Suprapubic skin (tissue), 4 donors: ENCODE results near the gene PDE3B. TPM values are rescaled to one million over a fixed set of nuclear protein-coding genes. Genes with fewer than 3 reads are reported as not detected.
"Not testable (repeated sequence)": the region's sequence is repeated elsewhere in the genome, so short reads cannot be mapped to it uniquely, and the experiment has no call there.

ENCODE experiments used
- DNase-seq, 2 donors: peaks; one replicate each; pipeline ENCODE4 v3.0.0-alpha.2; 2019; ENCODE audit warnings: low spot score in 2 of 2
- H3K27ac ChIP-seq: fragments of 200-600 bp; sonication (generic); one replicate; pipeline ENCODE4 v1.5.1; 2019
- H3K27me3 ChIP-seq: fragments of 200-600 bp; sonication (generic); one replicate; pipeline ENCODE4 v1.5.1; 2019
- H3K36me3 ChIP-seq: fragments of 200-600 bp; sonication (generic); one replicate; pipeline ENCODE4 v1.5.1; 2019
- H3K4me1 ChIP-seq: fragments of 200-600 bp; sonication (generic); one replicate; pipeline ENCODE4 v1.5.1; 2019
- H3K4me3 ChIP-seq: fragments of 200-600 bp; sonication (generic); one replicate; pipeline ENCODE4 v1.5.1; 2019; ENCODE audit warnings: mild to moderate bottlenecking
- H3K9me3 ChIP-seq: fragments of 200-600 bp; sonication (generic); one replicate; pipeline ENCODE4 v1.5.1; 2019
- CTCF ChIP-seq, 2 donors: fragments of 200-600 bp in 1 of 2; fragments of 450-650 bp in 1 of 2; sonication (generic) in 1 of 2; IDR thresholded peaks; one replicate each; pipeline ENCODE4 v1.5.1; 2016 to 2019; ENCODE audit warnings: antibody characterized with exemption in 2 of 2, mild to moderate bottlenecking in 1 of 2, moderate library complexity in 1 of 2
- EP300 ChIP-seq: sonication (generic); formaldehyde crosslinking; IDR thresholded peaks from one replicate; pipeline ENCODE4 v1.6.1; 2017; ENCODE audit warnings: antibody characterized with exemption
- POLR2A ChIP-seq, 2 donors: fragments of 450-650 bp; IDR thresholded peaks; one replicate each; pipeline ENCODE4 v1.6.1; 2017; ENCODE audit warnings: antibody characterized with exemption in 2 of 2, mild to moderate bottlenecking in 2 of 2, moderate library complexity in 2 of 2
- POLR2AphosphoS5 ChIP-seq, 3 donors: sonication (generic); formaldehyde crosslinking; IDR thresholded peaks; one replicate each; pipeline ENCODE4 v1.6.1; 2017; ENCODE audit warnings: antibody characterized with exemption in 3 of 3
- WGBS: methylation state at CpG from one replicate; pipeline ENCODE4 v1.1.5; 2018; 5-methylcytosine and 5-hydroxymethylcytosine counted together
- total RNA-seq, 4 donors: library from RNA; depleted of rRNA; stranded (reverse); fragments of >200 nt; gene quantifications; one replicate each; pipeline ENCODE4 v1.1.0, GENCODE V29; 2016

PDE3B gene
- total RNA-seq, 4 donors from 2014 or later = 1.9 to 6.8 (median 2.7) TPM

DNA sequence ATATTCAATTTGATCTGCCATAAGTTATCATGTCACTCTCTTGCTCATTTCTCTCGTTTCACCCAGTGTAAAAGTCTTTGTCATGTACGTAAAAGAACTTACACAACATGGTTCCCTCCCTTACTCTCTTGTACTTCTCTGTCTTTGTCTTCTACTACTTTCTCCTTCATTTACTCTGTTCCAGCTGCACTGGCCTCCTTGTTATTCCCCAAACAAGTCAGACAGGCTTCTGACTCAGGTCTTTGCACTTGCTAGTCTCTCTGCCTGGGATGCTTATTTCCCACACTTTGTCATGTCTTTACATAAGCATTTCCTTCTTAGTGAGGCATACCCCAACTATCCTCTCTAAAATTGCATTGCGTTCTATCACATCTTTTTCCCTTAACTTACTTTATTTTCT is 131.1 kb downstream of the PDE3B start:
- no peaks in the 10 kb centered on the region for H3K27me3 ChIP-seq
- TF ChIP-seq POLR2AphosphoS5 (IDR thresholded peaks at IDR 0.05) (no peak), EP300 (no peak), CTCF (IDR thresholded peaks at IDR 0.05) (no peak), POLR2A (IDR thresholded peaks at IDR 0.05) (no peak)
- no peak overlapping the region for H3K27ac ChIP-seq
- no peaks in the 10 kb centered on the region for H3K4me1 ChIP-seq
- no peaks in the 10 kb centered on the region for H3K9me3 ChIP-seq
- no peak overlapping the region for H3K4me3 ChIP-seq
- no peaks in the 10 kb centered on the region for H3K36me3 ChIP-seq
- 84% methylated on average over 3 of the region's 3 CpGs for WGBS
- no peak for DNase-seq

GRCh38 chr11:14775897-14776296 is 132.3 kb downstream of the PDE3B start:
- H3K27me3 ChIP-seq = no peaks in the 10 kb centered on the region
- no peak for DNase-seq
- TF ChIP-seq POLR2AphosphoS5 (IDR thresholded peaks at IDR 0.05) (no peak), EP300 (no peak), CTCF (IDR thresholded peaks at IDR 0.05) (no peak), POLR2A (IDR thresholded peaks at IDR 0.05) (no peak)
- no peaks in the 10 kb centered on the region for H3K9me3 ChIP-seq
- H3K27ac ChIP-seq = no peak overlapping the region
- no peaks in the 10 kb centered on the region for H3K4me1 ChIP-seq
- H3K4me3 ChIP-seq = no peak overlapping the region
- no peaks in the 10 kb centered on the region for H3K36me3 ChIP-seq

DNA sequence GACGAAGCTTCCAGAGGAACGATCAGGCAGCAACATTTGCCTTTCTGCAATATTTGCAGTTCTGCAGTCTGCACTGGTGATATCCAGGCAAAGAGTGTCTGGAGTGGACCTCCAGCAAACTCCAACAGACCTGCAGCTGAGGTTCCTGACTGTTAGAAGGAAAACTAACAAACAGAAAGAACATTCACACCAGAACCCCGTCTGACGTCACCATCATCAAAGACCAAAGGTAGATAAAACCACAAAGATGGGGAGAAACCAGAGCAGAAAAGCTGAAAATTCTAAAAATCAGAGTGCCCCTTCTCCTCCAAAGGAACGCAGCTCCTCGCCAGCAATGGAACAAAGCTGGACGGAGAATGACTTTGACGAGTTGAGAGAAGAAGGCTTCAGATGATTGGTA is 134.9 kb downstream of the PDE3B start:
- not testable (repeated sequence) for H3K27me3 ChIP-seq, H3K36me3 ChIP-seq, H3K4me3 ChIP-seq, H3K9me3 ChIP-seq, H3K27ac ChIP-seq, DNase-seq, H3K4me1 ChIP-seq
- 97% methylated on average over 8 of the region's 8 CpGs for WGBS

- WGBS = 90% methylated on average over 6 of the region's 6 CpGs
- TF ChIP-seq POLR2A (IDR thresholded peaks at IDR 0.05) (no peak), EP300 (no peak), CTCF (IDR thresholded peaks at IDR 0.05) (no peak), POLR2AphosphoS5 (IDR thresholded peaks at IDR 0.05) (no peak)
These were observed 140.2 kb downstream of the PDE3B start for GRCh38 chr11:14783788-14784187.

GRCh38 chr11:14784230-14784629 is 140.6 kb downstream of the PDE3B start:
- Histone ChIP-seq H3K4me3 (no peak overlapping the region), H3K27ac (no peak overlapping the region), H3K4me1 (no peaks in the 10 kb centered on the region), H3K36me3 (no peaks in the 10 kb centered on the region), H3K9me3 (no peaks in the 10 kb centered on the region), H3K27me3 (no peaks in the 10 kb centered on the region)
- WGBS = 80% methylated on average over 2 of the region's 2 CpGs
- DNase-seq = no peak
- TF ChIP-seq EP300 (no peak), POLR2AphosphoS5 (IDR thresholded peaks at IDR 0.05) (no peak), CTCF (IDR thresholded peaks at IDR 0.05) (no peak), POLR2A (IDR thresholded peaks at IDR 0.05) (no peak)

More at GRCh38 chr11:14783788-14784187, 140.2 kb downstream of the PDE3B start:
- Histone ChIP-seq H3K27me3 (no peaks in the 10 kb centered on the region), H3K9me3 (no peaks in the 10 kb centered on the region), H3K36me3 (no peaks in the 10 kb centered on the region), H3K4me1 (no peaks in the 10 kb centered on the region), H3K4me3 (no peak overlapping the region), H3K27ac (no peak overlapping the region)
- no peak for DNase-seq

DNA sequence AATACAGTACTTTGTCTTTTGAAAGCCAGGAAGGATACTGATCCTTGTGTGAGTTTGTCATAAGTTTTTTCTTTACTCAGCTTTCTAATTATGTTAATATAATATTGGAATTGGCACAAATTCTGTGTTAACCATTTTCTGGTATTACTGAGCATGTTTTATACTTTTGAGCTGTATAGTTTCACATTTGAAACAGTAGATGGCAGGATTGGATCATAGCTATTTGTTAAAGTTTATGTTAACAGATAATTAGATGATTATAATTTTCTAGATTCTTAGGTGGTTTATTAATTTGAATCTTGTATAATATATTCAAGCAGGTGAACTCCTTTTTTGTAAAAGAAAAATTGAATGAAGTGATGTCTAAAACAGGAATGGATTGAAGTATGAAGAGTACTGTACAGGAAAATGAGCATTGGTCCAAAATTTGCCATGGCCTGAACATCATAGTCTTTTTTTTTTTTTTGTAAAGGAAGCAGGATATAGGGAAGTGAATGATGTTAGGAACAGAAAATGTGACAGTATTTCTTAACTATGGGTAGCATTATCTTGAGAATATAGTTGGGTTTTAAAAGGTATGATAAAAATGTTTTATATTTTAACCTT is 146.4 kb downstream of the PDE3B start:
- Histone ChIP-seq H3K27me3 (no peaks in the 10 kb centered on the region), H3K4me1 (no peaks in the 10 kb centered on the region), H3K27ac (no peak overlapping the region), H3K4me3 (no peak overlapping the region), H3K36me3 (no peaks in the 10 kb centered on the region), H3K9me3 (no peaks in the 10 kb centered on the region)
- DNase-seq = no peak
- TF ChIP-seq CTCF (IDR thresholded peaks at IDR 0.05) (peak in 1 of 2 donors; percentile 23), POLR2A (IDR thresholded peaks at IDR 0.05) (no peak), EP300 (no peak), POLR2AphosphoS5 (IDR thresholded peaks at IDR 0.05) (no peak)
